Activated naive CD4-positive, alpha-beta T cell treated with anti-CD3 and anti-CD28 coated beads, Interleukin-2, amount 50 U/mL, for 16 hours (primary cell): ENCODE results near the gene CASQ2.
"Not testable (repeated sequence)": the region's sequence is repeated elsewhere in the genome, so short reads cannot be mapped to it uniquely, and the experiment has no call there.

Experiments
- DNase-seq: peaks from one replicate; pipeline ENCODE4 v3.0.0-alpha.2; 2020

CASQ2 gene

GRCh38 chr1:115779075-115779474 lies 10.6 kb upstream of the CASQ2 start:
- DNase-seq = not testable (repeated sequence)

GRCh38 chr1:115771847-115772457 lies 3.4 kb upstream of the CASQ2 start:
- DNase-seq = no peak

GRCh38 chr1:115771094-115771846 lies 2.8 kb upstream of the CASQ2 start:
- no peak for DNase-seq

- DNase-seq = no peak
These were observed 1.1 kb downstream of the CASQ2 start for GRCh38 chr1:115767403-115767802.

- DNase-seq = no peak
These were observed 3.4 kb downstream of the CASQ2 start for GRCh38 chr1:115765091-115765490.

- no peak for DNase-seq
These were observed 4.0 kb downstream of the CASQ2 start for GRCh38 chr1:115764541-115764940.

GRCh38 chr1:115762779-115763178 lies 5.7 kb downstream of the CASQ2 start:
- DNase-seq = no peak

GRCh38 chr1:115761601-115762302 lies 6.8 kb downstream of the CASQ2 start:
- DNase-seq = no peak

- no peak for DNase-seq
These were observed 10.7 kb downstream of the CASQ2 start for GRCh38 chr1:115757856-115758255.

GRCh38 chr1:115757326-115757725 lies 11.2 kb downstream of the CASQ2 start:
- no peak for DNase-seq

- no peak for DNase-seq
These were observed 12.8 kb downstream of the CASQ2 start for GRCh38 chr1:115755456-115756370.

- DNase-seq = no peak
These were observed 14.7 kb downstream of the CASQ2 start for GRCh38 chr1:115753830-115754229.

GRCh38 chr1:115753361-115753760 lies 15.2 kb downstream of the CASQ2 start:
- no peak for DNase-seq

GRCh38 chr1:115748401-115749150 lies 19.9 kb downstream of the CASQ2 start:
- no peak for DNase-seq

- DNase-seq = no peak
These were observed 22.4 kb downstream of the CASQ2 start for GRCh38 chr1:115746021-115746690.

GRCh38 chr1:115744646-115745275 lies 23.8 kb downstream of the CASQ2 start:
- DNase-seq = no peak

- DNase-seq = no peak
These were observed 27.7 kb downstream of the CASQ2 start for GRCh38 chr1:115740811-115741210.

GRCh38 chr1:115732316-115732715 lies 36.2 kb downstream of the CASQ2 start:
- no peak for DNase-seq

- DNase-seq = no peak
These were observed 38.8 kb downstream of the CASQ2 start for GRCh38 chr1:115729756-115730155.

- no peak for DNase-seq
These were observed 40.2 kb downstream of the CASQ2 start for GRCh38 chr1:115728341-115728740.

GRCh38 chr1:115727706-115728249 lies 40.7 kb downstream of the CASQ2 start:
- DNase-seq = no peak
